Sigmoid colon (tissue), 4 donors: ENCODE measurements around the gene PAK5.

Source experiments
- CTCF ChIP-seq, 4 experiments: fragments of 450-650 bp in 3 of 4; fragments of 200-600 bp in 1 of 4; IDR thresholded peaks; one replicate each; pipeline ENCODE4 v1.5.1; 2016 to 2019; ENCODE audit warnings: antibody characterized with exemption in 4 of 4, mild to moderate bottlenecking in 3 of 4, moderate library complexity in 2 of 4
- EP300 ChIP-seq, 4 donors: sonication (generic); formaldehyde crosslinking; IDR thresholded peaks; one replicate each; pipeline ENCODE4 v1.6.1; 2017; ENCODE audit warnings: antibody characterized with exemption in 4 of 4
- POLR2A ChIP-seq, 2 donors: fragments of 450-650 bp; IDR thresholded peaks; one replicate each; pipeline ENCODE4 v1.6.1; 2016; ENCODE audit warnings: antibody characterized with exemption in 2 of 2, mild to moderate bottlenecking in 2 of 2, moderate library complexity in 2 of 2
- POLR2AphosphoS5 ChIP-seq, 4 donors: sonication (generic); formaldehyde crosslinking; IDR thresholded peaks; one replicate each; pipeline ENCODE4 v1.6.1; 2017; ENCODE audit warnings: antibody characterized with exemption in 4 of 4

DNA sequence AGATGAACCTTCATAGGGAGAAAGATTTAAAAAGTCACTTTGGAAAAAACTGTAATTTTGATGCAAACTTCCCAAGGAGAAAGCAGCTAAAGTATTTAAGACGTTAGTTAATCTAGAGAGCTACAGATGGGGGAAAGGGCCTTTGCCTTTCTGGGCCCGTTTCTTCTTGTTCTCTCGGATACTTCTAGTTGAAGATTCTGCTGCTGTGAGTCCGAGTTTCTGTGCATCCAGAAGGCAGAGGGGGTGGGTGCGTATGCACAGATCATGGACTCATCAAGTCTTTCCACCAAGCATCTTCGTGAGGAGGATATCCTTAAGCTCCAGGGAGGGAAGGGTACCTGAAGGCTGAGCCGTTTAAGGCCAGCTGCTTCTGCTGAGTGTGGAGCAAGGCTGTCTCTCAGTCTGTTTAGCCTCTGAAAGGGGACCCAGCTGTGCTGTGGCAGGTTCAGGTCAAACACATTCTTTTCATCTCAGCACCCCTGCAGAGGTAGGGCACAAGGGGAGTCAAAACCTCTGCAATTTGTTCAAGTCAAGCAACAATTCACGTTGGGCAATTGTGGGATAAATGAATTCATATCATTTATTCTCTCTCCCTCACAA lies 320.2 kb downstream of the PAK5 start:
- no peak for TF ChIP-seq CTCF (IDR thresholded peaks at IDR 0.05)
- TF ChIP-seq POLR2AphosphoS5 (IDR thresholded peaks at IDR 0.05) = no peak
- no peak for TF ChIP-seq EP300 (IDR thresholded peaks at IDR 0.05)
- no peak for TF ChIP-seq POLR2A (IDR thresholded peaks at IDR 0.05)
